Common myeloid progenitor, CD34-positive (primary cell): ENCODE results near the gene DYRK3. TPM values are rescaled to one million over a fixed set of nuclear protein-coding genes. Genes with fewer than 3 reads are reported as not detected.

Experiments
- CTCF ChIA-PET: fragments of 350-600 bp; sonication (Branson Sonifier 250); formaldehyde crosslinking; loops from one replicate; lab custom pipeline; 2021; ENCODE audit warnings: antibody characterized with exemption; lab: Charles Lee
- POLR2A ChIA-PET: fragments of 350-600 bp; sonication (Branson Sonifier 250); formaldehyde crosslinking; loops from one replicate; lab custom pipeline; 2021; ENCODE audit warnings: antibody characterized with exemption; lab: Charles Lee
- DNase-seq, 3 donors: peaks; one replicate each; pipeline versions ENCODE4 v3.0.0 to v3.0.0-alpha.2; 2013
- H3K27ac ChIP-seq, 2 experiments: 1 replicate in 1 of 2; 2 replicates in 1 of 2; pipeline ENCODE4 v1.7.0; 2013; ENCODE audit warnings: inconsistent platforms in 2 of 2, low read length in 2 of 2, mild to moderate bottlenecking in 2 of 2, low read depth in 1 of 2, moderate library complexity in 1 of 2; ENCODE audit not compliant: severe bottlenecking in 2 of 2, insufficient read depth in 1 of 2, poor library complexity in 1 of 2
- H3K27me3 ChIP-seq, 5 experiments: replicated peaks in 2 of 5; 1 replicate in 3 of 5; 2 replicates in 2 of 5; pipeline versions ENCODE4 v1.6.1 to v1.7.0; 2013; ENCODE audit warnings: low read length in 4 of 5, mild to moderate bottlenecking in 2 of 5, moderate library complexity in 2 of 5, inconsistent platforms in 1 of 5; ENCODE audit not compliant: insufficient read depth in 5 of 5, control insufficient read depth in 4 of 5
- H3K36me3 ChIP-seq, 4 experiments: 1 replicate in 2 of 4; 2 replicates in 2 of 4; pipeline versions ENCODE4 v1.6.1 to v1.7.0; 2013; ENCODE audit warnings: low read length in 3 of 4, control low read depth in 1 of 4, mild to moderate bottlenecking in 1 of 4; ENCODE audit not compliant: control insufficient read depth in 4 of 4, insufficient read depth in 4 of 4
- H3K4me1 ChIP-seq, 4 experiments: 1 replicate in 3 of 4; 2 replicates in 1 of 4; pipeline versions ENCODE4 v1.6.1 to v1.7.1; 2013; ENCODE audit warnings: low read length in 3 of 4, mild to moderate bottlenecking in 3 of 4, control low read depth in 1 of 4, inconsistent platforms in 1 of 4, moderate library complexity in 1 of 4; ENCODE audit not compliant: control insufficient read depth in 4 of 4, insufficient read depth in 4 of 4; ENCODE audit errors: control extremely low read depth in 1 of 4
- H3K4me3 ChIP-seq, 7 experiments: 1 replicate in 4 of 7; 2 replicates in 3 of 7; pipeline versions ENCODE4 v1.5.1 to v1.7.0; 2013; ENCODE audit warnings: mild to moderate bottlenecking in 7 of 7, low read length in 6 of 7, moderate library complexity in 6 of 7, inconsistent platforms in 2 of 7, low read depth in 2 of 7, control low read depth in 1 of 7; ENCODE audit not compliant: insufficient read depth in 4 of 7, control insufficient read depth in 1 of 7; ENCODE audit errors: extremely low read depth in 1 of 7
- H3K9me3 ChIP-seq, 5 experiments: 1 replicate in 4 of 5; 2 replicates in 1 of 5; pipeline versions ENCODE4 v1.6.1 to v1.7.1; 2013; ENCODE audit warnings: low read length in 4 of 5, mild to moderate bottlenecking in 2 of 5, inconsistent platforms in 1 of 5, low read depth in 1 of 5, moderate library complexity in 1 of 5; ENCODE audit not compliant: control insufficient read depth in 4 of 5, insufficient read depth in 2 of 5; ENCODE audit errors: control extremely low read depth in 1 of 5
- WGBS: methylation state at CpG from one replicate; pipeline ENCODE4 v1.1.5; 2013; ENCODE audit not compliant: insufficient coverage; 5-methylcytosine and 5-hydroxymethylcytosine counted together
- polyA plus RNA-seq: library from polyadenylated mRNA; unstranded; fragments of 120-200 nt; gene quantifications from one replicate; pipeline ENCODE4 v1.2.1, GENCODE V29; 2013

DYRK3 gene
- polyA plus RNA-seq: 14.5 TPM

- Histone ChIP-seq H3K4me1 (peaks cover 11 to 29% (median 22%) of the 10 kb centered on the region in 4 experiments), H3K9me3 (no peaks in the 10 kb centered on the region), H3K36me3 (peaks cover 2 to 11% (median 3%) of the 10 kb centered on the region in 4 experiments), H3K27ac (peak within 1 kb of the TSS; percentile 82 to 86), H3K27me3 (no peaks in the 10 kb centered on the region), H3K4me3 (peak within 1 kb of the TSS; percentile 76 to 98 (median 85))
- POLR2A ChIA-PET: interaction anchor here (0.8 to 2.0 kb wide), 4 partner anchors 13 to 38 kb away, joined by 4 to 17 read pairs (median 7); no protein-coding TSS in a partner anchor
- DNase-seq: peak; percentile 91 to 93 (median 92)
- WGBS: 0% methylated on average over 69 of the region's 84 CpGs
- CTCF ChIA-PET: interaction anchor here (0.7 to 37.3 kb wide), 22 partner anchors 9 to 347 kb away, joined by 3 to 989 read pairs (median 4); partner anchors contain the start of gene EIF2D
Measured at GRCh38 chr1:206635080-206635977, at the start of gene DYRK3. Gene DYRK3 (plus strand): TSS chr1:206635536. CDS start chr1:206635704, 168 bp downstream.

- Histone ChIP-seq H3K36me3 (peaks cover 19 to 88% (median 69%) of the 10 kb centered on the region in 4 experiments), H3K4me1 (peaks cover 4 to 16% (median 10%) of the 10 kb centered on the region in 4 experiments)
- POLR2A ChIA-PET: interaction anchor here (0.7 kb wide), 1 partner anchor 42 kb away, joined by 5 read pairs; no protein-coding TSS in a partner anchor
Measured at GRCh38 chr1:206586501-206587445, 48.6 kb upstream of the DYRK3 start.

GRCh38 chr1:206587904-206588303, 47.4 kb upstream of the DYRK3 start:
- 93% methylated on average over 13 of the region's 14 CpGs for WGBS

More at GRCh38 chr1:206586501-206587445, 48.6 kb upstream of the DYRK3 start:
- DNase-seq: no peak
- no peak overlapping the region for H3K4me3 ChIP-seq
- no peak overlapping the region for H3K27ac ChIP-seq
- H3K27me3 ChIP-seq: no peaks in the 10 kb centered on the region
- WGBS: 90% methylated on average over 9 of the region's 13 CpGs
- no peaks in the 10 kb centered on the region for H3K9me3 ChIP-seq
- CTCF ChIA-PET: interaction anchor here (0.9 to 19.1 kb wide), 17 partner anchors 12 to 126 kb away, joined by 3 to 395 read pairs (median 5); partner anchors contain the start of genes IKBKE and RASSF5

GRCh38 chr1:206588492-206588891, 46.8 kb upstream of the DYRK3 start:
- H3K4me1 ChIP-seq: peaks cover 0 to 1% (median under 1%) of the 10 kb centered on the region in 4 experiments
- H3K36me3 ChIP-seq: peaks cover 23 to 97% (median 75%) of the 10 kb centered on the region in 4 experiments
- no peaks in the 10 kb centered on the region for H3K9me3 ChIP-seq
- H3K27ac ChIP-seq: no peak overlapping the region
- WGBS: 86% methylated on average over 4 of the region's 6 CpGs
- DNase-seq: no peak
- H3K4me3 ChIP-seq: no peak overlapping the region
- ChIA-PET CTCF (interaction anchor here (1.0 to 19.1 kb wide), 5 partner anchors 13 to 109 kb away, joined by 4 to 395 read pairs (median 5); no protein-coding TSS in a partner anchor), POLR2A (no interaction called here)
- H3K27me3 ChIP-seq: no peaks in the 10 kb centered on the region

More at GRCh38 chr1:206587904-206588303, 47.4 kb upstream of the DYRK3 start:
- ChIA-PET CTCF (interaction anchor here (0.9 to 19.1 kb wide), 10 partner anchors 12 to 117 kb away, joined by 3 to 395 read pairs (median 4); partner anchors contain the start of genes IKBKE and RASSF5), POLR2A (no interaction called here)
- Histone ChIP-seq H3K4me1 (peaks cover 0 to 6% (median 3%) of the 10 kb centered on the region in 4 experiments), H3K4me3 (no peak overlapping the region), H3K36me3 (peaks cover 22 to 96% (median 74%) of the 10 kb centered on the region in 4 experiments), H3K9me3 (no peaks in the 10 kb centered on the region), H3K27ac (no peak overlapping the region), H3K27me3 (no peaks in the 10 kb centered on the region)
- DNase-seq: no peak

- Histone ChIP-seq H3K36me3 (peaks cover 22 to 97% (median 76%) of the 10 kb centered on the region in 4 experiments), H3K27me3 (no peaks in the 10 kb centered on the region), H3K27ac (no peak overlapping the region), H3K9me3 (no peaks in the 10 kb centered on the region), H3K4me1 (no peaks in the 10 kb centered on the region), H3K4me3 (no peak overlapping the region)
- ChIA-PET POLR2A (no interaction called here), CTCF (interaction anchor here (1.0 to 19.1 kb wide), 3 partner anchors 29 to 110 kb away, joined by 4 to 395 read pairs (median 5); no protein-coding TSS in a partner anchor)
- 100% methylated on average over 6 of the region's 7 CpGs for WGBS
- DNase-seq: no peak
Measured at GRCh38 chr1:206589206-206589605, 46.1 kb upstream of the DYRK3 start.

- no peaks in the 10 kb centered on the region for H3K9me3 ChIP-seq
- H3K4me1 ChIP-seq: no peaks in the 10 kb centered on the region
- H3K36me3 ChIP-seq: peaks cover 21 to 97% (median 74%) of the 10 kb centered on the region in 4 experiments
- no peak overlapping the region for H3K4me3 ChIP-seq
- H3K27ac ChIP-seq: peak overlapping the region in 1 of 2 experiments; percentile 1
- DNase-seq: peak in 1 of 3 donors; percentile 30
- ChIA-PET POLR2A (no interaction called here), CTCF (interaction anchor here (1.2 to 19.1 kb wide), 4 partner anchors 7 to 96 kb away, joined by 3 to 395 read pairs (median 16); no protein-coding TSS in a partner anchor)
- H3K27me3 ChIP-seq: no peaks in the 10 kb centered on the region
- WGBS: 96% methylated on average over 3 of the region's 8 CpGs
Measured at GRCh38 chr1:206590025-206590758, 45.1 kb upstream of the DYRK3 start.
